Glomerular visceral epithelial cell (primary cell): ENCODE results near the gene CAPRIN2.

ENCODE experiments used
- DNase-seq: peaks from one replicate; pipeline ENCODE4 v3.0.0-alpha.2; 2016; ENCODE audit errors: extremely low spot score

CAPRIN2 gene

GRCh38 chr12:30754750-30755394, at the start of gene CAPRIN2:
TSS of gene CAPRIN2 (minus strand) at chr12:30754951. CDS start at chr12:30753520, 1,431 bp downstream.
- peak; percentile 96 for DNase-seq

- DNase-seq: no peak
Measured at GRCh38 chr12:30797689-30798088, 42.9 kb upstream of the CAPRIN2 start.

GRCh38 chr12:30796891-30797371, 42.2 kb upstream of the CAPRIN2 start:
- peak; percentile 17 for DNase-seq

- DNase-seq: peak; percentile 59
Measured at GRCh38 chr12:30796313-30796780, 41.6 kb upstream of the CAPRIN2 start.

GRCh38 chr12:30795410-30796312, 40.9 kb upstream of the CAPRIN2 start:
- DNase-seq: peak; percentile 83

GRCh38 chr12:30794591-30795409, 40.0 kb upstream of the CAPRIN2 start:
- peak; percentile 89 for DNase-seq

GRCh38 chr12:30794020-30794419, 39.3 kb upstream of the CAPRIN2 start:
- DNase-seq: no peak

GRCh38 chr12:30792648-30793499, 38.1 kb upstream of the CAPRIN2 start:
- no peak for DNase-seq

GRCh38 chr12:30792085-30792484, 37.3 kb upstream of the CAPRIN2 start:
- DNase-seq: no peak

GRCh38 chr12:30788754-30789153, 34.0 kb upstream of the CAPRIN2 start:
- DNase-seq: no peak

- DNase-seq: no peak
Measured at GRCh38 chr12:30785630-30786029, 30.9 kb upstream of the CAPRIN2 start.

GRCh38 chr12:30784508-30784907, 29.8 kb upstream of the CAPRIN2 start:
- no peak for DNase-seq

- no peak for DNase-seq
Measured at GRCh38 chr12:30783946-30784345, 29.2 kb upstream of the CAPRIN2 start.

GRCh38 chr12:30782316-30783173, 27.8 kb upstream of the CAPRIN2 start:
- DNase-seq: no peak

GRCh38 chr12:30779578-30779977, 24.8 kb upstream of the CAPRIN2 start:
- DNase-seq: no peak

GRCh38 chr12:30779178-30779577, 24.4 kb upstream of the CAPRIN2 start:
- DNase-seq: no peak

GRCh38 chr12:30774599-30774998, 19.8 kb upstream of the CAPRIN2 start:
- DNase-seq: no peak

GRCh38 chr12:30769802-30770201, 15.1 kb upstream of the CAPRIN2 start:
- DNase-seq: no peak

GRCh38 chr12:30764251-30764650, 9.5 kb upstream of the CAPRIN2 start:
- no peak for DNase-seq

GRCh38 chr12:30763053-30763452, 8.3 kb upstream of the CAPRIN2 start:
- no peak for DNase-seq
